Keratinocyte (primary cell): ENCODE data around the gene CNKSR3.

Source experiments
- EZH2 ChIP-seq: IDR thresholded peaks from one replicate; pipeline ENCODE4 v1.6.1; 2012; ENCODE audit warnings: inconsistent platforms, mild to moderate bottlenecking, low read length, moderate library complexity
- TF ChIP-seq, protein P1 (sequence below), 3 experiments: IDR thresholded peaks in 1 of 3; conservative IDR thresholded peaks in 1 of 3; optimal IDR thresholded peaks in 1 of 3; 2 replicates in 2 of 3; 3 replicates in 1 of 3; pipeline versions ENCODE3 to v1.5.1; 2011; ENCODE audit warnings: low read length in 3 of 3, mild to moderate bottlenecking in 3 of 3, moderate library complexity in 2 of 3, control low read depth in 1 of 3, inconsistent platforms in 1 of 3; ENCODE audit not compliant: insufficient read depth in 2 of 3; ENCODE audit errors: extremely low read depth in 1 of 3

DNA sequence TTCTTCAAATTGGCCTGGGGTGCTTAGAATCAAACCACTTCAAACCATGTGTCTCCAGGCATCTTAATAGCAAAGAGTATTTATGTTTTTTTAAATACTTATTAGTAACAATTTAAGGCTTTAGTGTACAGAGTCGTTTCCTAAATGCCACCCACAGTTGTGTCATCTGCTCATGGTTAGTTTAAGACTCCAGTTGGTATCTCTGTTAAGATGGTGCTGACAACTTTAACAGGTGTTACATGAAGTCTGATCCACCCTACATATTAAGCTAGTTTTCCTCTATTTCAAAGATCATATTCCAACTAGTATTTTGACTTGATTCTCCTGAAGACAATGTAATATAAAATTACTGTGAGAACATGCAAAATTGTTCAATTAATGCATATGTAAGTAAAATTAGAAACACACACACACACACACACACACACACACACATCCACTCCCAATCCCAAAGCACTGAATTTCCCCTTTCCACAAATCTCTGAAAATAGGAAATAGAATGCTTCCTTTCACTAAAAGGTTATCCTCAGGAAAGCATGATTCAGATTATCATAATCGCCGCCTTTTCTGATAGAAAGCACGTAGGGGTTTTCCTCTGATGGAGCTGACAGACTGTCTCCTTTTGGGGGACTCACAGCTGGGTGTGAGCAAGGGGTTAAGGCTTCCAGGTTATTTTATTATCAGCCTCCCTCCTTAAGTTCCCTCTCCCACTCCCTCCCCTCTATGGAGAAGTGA lies 10.5 kb downstream of the CNKSR3 start:
- TF ChIP-seq, protein P1, sequence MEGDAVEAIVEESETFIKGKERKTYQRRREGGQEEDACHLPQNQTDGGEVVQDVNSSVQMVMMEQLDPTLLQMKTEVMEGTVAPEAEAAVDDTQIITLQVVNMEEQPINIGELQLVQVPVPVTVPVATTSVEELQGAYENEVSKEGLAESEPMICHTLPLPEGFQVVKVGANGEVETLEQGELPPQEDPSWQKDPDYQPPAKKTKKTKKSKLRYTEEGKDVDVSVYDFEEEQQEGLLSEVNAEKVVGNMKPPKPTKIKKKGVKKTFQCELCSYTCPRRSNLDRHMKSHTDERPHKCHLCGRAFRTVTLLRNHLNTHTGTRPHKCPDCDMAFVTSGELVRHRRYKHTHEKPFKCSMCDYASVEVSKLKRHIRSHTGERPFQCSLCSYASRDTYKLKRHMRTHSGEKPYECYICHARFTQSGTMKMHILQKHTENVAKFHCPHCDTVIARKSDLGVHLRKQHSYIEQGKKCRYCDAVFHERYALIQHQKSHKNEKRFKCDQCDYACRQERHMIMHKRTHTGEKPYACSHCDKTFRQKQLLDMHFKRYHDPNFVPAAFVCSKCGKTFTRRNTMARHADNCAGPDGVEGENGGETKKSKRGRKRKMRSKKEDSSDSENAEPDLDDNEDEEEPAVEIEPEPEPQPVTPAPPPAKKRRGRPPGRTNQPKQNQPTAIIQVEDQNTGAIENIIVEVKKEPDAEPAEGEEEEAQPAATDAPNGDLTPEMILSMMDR (optimal IDR thresholded peaks at IDR 0.05 in 1 of 3, IDR thresholded peaks at IDR 0.05 in 1 of 3, conservative IDR thresholded peaks at IDR 0.05 in 1 of 3; ENCODE audit: extremely low read depth in 1 of 3, insufficient read depth in 2 of 3, low read length in 3 of 3) = no peak
- TF ChIP-seq EZH2 = no peak
